Natural killer cell treated with Interleukin-12 subunit alpha and Interleukin-12 subunit beta and Interleukin-15 and Interleukin-18, amount 100 ng/mL, for 72 hours (primary cell): ENCODE measurements around the gene RNF213. TPM values are rescaled to one million over a fixed set of nuclear protein-coding genes. Genes with fewer than 3 reads are reported as not detected.
"Not testable (repeated sequence)": the region's sequence is repeated elsewhere in the genome, so short reads cannot be mapped to it uniquely, and the experiment has no call there.

ENCODE experiments used
- ATAC-seq, 2 donors: fragments of 150-1000 bp; cut with Tn5 transposase in 1 of 2; sonication (Bioruptor Pico), chemical (Tn5 transposase) in 1 of 2; 2 replicates each; pipeline ENCODE4 v1.10.0; 2021
- DNase-seq: peaks from one replicate; pipeline ENCODE4 v3.0.0; 2022; ENCODE audit warnings: low spot score
- H3K27ac Mint-ChIP-seq, 2 donors: 1 replicate in 1 of 2; 2 replicates in 1 of 2; pipeline ENCODE4 v1.8.0; 2022; ENCODE audit warnings: mixed read lengths in 2 of 2, mild to moderate bottlenecking in 1 of 2, moderate library complexity in 1 of 2
- H3K27me3 Mint-ChIP-seq, 2 donors: 1 replicate in 1 of 2; 2 replicates in 1 of 2; pipeline ENCODE4 v1.8.0; 2022; ENCODE audit warnings: mixed read lengths in 2 of 2
- H3K36me3 Mint-ChIP-seq: one replicate; pipeline ENCODE4 v1.8.0; 2022; ENCODE audit warnings: mixed read lengths
- H3K4me1 Mint-ChIP-seq, 2 donors: 1 replicate in 1 of 2; 2 replicates in 1 of 2; pipeline ENCODE4 v1.8.0; 2022; ENCODE audit warnings: low read depth in 2 of 2, mixed read lengths in 2 of 2, mild to moderate bottlenecking in 1 of 2
- H3K4me3 Mint-ChIP-seq: one replicate; pipeline ENCODE4 v1.8.0; 2022; ENCODE audit warnings: mixed read lengths
- H3K9me3 Mint-ChIP-seq: 2 replicates; pipeline ENCODE4 v1.8.0; 2022; ENCODE audit warnings: mixed read lengths
- total RNA-seq, 2 donors: library from RNA; stranded (reverse); gene quantifications; one replicate each; pipeline ENCODE4 v1.2.3, GENCODE V29; 2022

The RNF213 gene
- total RNA-seq, 2 donors from 2014 or later, result 1,259 to 2,425 TPM

DNA sequence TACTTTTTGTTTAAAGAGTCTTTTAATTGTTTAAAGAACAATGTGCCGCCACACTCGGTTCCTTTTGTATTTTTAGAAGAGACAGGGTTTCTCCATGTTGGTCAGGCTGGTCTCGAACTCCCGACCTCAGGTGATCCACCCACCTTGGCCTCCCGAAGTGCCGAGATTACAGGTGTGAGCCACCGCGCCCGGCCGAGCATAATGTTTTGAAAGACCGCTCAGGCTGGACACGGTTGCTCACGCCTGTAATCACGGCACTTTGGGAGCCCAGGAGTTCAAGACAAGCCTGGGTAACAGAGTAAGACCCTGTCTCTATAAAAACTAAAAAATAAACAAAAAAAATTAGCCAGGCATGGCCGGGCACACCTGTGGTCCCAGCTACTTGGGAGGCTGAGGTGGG lies 59.8 kb downstream of the RNF213 start:
- H3K9me3 Mint-ChIP-seq, result no peaks in the 10 kb centered on the region
- peaks cover 64% of the 10 kb centered on the region for H3K36me3 Mint-ChIP-seq
- no peaks in the 10 kb centered on the region for H3K27me3 Mint-ChIP-seq
- no peak overlapping the region for H3K4me3 Mint-ChIP-seq
- ATAC-seq (no peak), DNase-seq (no peak)
- peaks cover 41 to 45% of the 10 kb centered on the region in 2 donors for H3K4me1 Mint-ChIP-seq
- peak overlapping the region in 1 of 2 donors; percentile 18 for H3K27ac Mint-ChIP-seq

DNA sequence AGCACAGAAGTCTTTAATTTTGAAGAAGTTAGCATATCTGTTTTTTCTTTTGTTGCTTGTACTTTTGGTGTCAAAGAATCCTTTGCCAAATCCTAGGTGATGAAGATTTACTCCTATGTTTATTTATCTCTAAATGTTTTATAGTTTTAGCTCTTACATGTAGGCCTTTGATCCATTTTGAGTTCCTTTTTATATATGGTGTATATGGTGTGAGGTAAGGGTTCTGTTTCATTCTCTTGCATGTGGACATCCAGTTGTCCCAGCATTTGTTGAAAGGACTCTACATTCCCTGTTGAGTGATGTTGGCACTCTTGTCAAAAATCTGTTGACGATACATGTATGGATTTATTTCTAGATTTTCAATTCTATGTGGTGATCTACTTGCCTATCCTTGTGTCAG lies 62.2 kb downstream of the RNF213 start:
- Mint-ChIP-seq H3K27ac (peak overlapping the region; percentile 40 to 79), H3K4me1 (peaks cover 44 to 45% of the 10 kb centered on the region in 2 donors), H3K9me3 (no peaks in the 10 kb centered on the region), H3K4me3 (no peak overlapping the region), H3K36me3 (peaks cover 60% of the 10 kb centered on the region), H3K27me3 (no peaks in the 10 kb centered on the region)
- DNase-seq (no peak), ATAC-seq (no peak)

DNA sequence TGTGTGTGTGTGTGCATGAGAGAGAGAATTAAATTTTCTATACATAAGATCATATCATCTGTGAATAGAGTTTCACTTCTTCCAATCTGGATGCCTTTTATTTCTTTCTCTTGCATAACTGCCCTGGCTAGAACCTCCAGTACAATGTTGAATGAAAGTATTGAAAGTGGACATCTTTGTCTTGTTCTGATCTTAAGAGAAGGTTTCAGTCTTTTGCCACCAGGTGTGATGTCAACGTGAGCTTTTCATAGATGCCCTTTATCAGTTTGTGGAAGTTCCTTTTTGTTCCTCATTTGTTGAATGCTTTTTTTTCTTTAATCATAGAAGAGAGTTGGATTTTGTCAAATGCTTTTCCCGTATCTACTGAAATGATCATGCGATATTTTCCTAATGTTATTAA lies 63.3 kb downstream of the RNF213 start:
- Mint-ChIP-seq H3K36me3 (peaks cover 69% of the 10 kb centered on the region), H3K27me3 (no peaks in the 10 kb centered on the region), H3K4me1 (peaks cover 52 to 56% of the 10 kb centered on the region in 2 donors), H3K9me3 (no peaks in the 10 kb centered on the region), H3K27ac (peak overlapping the region; percentile 40 to 79), H3K4me3 (no peak overlapping the region)
- ATAC-seq (no peak), DNase-seq (no peak)

DNA sequence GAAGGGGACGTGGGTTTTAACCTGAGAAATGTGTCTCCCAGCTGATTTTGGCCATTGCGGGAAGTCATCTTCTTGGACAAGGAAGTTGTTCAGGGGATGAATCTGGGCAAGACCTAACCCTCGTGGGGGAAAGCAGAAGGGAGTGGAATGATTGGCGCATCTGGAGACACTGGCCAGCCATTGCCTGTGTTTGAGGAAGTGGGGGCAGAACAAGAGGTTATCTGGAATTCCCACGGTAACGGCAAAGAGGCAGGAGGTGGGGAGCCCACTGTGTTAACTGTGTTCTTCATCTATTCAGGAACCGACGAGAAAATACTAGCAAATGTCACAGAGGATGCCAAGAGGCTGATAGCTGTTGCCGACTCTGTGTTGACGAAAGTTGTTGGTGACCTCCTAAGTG lies 66.9 kb downstream of the RNF213 start:
- no peak for ATAC-seq
- Mint-ChIP-seq H3K4me1 (peaks cover 64 to 71% of the 10 kb centered on the region in 2 donors), H3K4me3 (no peak overlapping the region), H3K9me3 (no peaks in the 10 kb centered on the region), H3K27me3 (no peaks in the 10 kb centered on the region), H3K27ac (peak overlapping the region; percentile 50 to 63), H3K36me3 (peaks cover 86% of the 10 kb centered on the region)
- DNase-seq, result no peak

DNA sequence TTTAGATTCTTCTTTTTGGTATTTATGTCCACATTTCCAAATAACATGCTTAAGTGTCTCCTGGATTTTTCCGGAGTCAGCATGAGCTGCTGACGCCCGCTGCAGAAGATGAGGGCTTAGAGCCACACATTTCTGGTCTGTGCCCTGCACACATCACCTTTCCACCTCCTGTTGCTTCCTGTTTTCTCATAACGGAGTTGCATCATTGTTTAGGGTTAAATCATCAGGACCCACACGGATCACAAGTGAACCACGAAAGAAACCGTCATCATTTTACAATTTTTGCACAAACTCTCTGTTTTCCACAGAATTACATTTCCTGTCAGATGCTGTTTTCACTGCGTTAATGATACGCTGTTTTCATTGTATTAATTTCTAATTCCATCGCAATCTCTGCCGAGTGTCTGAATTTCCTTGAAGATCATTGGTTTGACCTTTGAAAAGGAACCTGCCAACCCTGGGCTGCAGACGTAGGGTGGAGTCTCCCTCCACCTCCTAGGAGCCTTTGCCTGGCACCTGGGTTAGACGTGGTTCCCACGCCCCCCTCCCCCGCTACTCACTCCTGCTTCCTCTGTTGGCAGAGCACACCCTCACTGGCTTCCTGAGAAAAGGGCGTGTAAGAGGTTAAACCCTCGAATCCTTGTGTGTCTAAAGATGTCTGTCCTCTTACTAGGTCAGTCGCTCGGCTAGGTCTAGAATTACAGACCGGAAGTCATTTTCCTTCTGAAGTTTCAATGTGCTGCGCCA lies 68.2 kb downstream of the RNF213 start:
- H3K36me3 Mint-ChIP-seq, result peaks cover 74% of the 10 kb centered on the region
- ATAC-seq, result peak; percentile 61 to 64
- H3K27me3 Mint-ChIP-seq, result no peaks in the 10 kb centered on the region
- H3K27ac Mint-ChIP-seq, result peak overlapping the region; percentile 76 to 81
- no peak for DNase-seq
- no peaks in the 10 kb centered on the region for H3K9me3 Mint-ChIP-seq
- H3K4me1 Mint-ChIP-seq, result peaks cover 59 to 62% of the 10 kb centered on the region in 2 donors
- H3K4me3 Mint-ChIP-seq, result peak overlapping the region; percentile 71

DNA sequence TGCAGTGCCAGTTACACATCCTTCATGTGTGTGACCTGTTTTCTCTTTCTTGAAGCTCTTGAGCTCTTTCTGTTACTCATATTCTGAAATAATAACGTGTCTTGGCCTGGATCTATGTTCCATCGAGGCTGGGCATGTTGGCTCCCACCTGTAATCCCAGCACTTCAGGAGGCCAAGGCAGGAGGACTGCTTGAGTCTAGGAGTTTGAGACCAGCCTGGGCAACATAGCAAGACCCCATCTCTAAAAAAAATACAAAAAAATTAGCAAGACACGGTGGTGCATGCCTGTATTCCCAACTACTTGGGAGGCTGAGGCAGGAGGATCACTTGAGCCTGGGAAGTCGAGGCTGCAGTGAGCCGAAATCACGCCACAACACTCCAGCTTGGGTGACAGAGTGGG lies 68.8 kb downstream of the RNF213 start:
- Mint-ChIP-seq H3K36me3 (peaks cover 69% of the 10 kb centered on the region), H3K4me1 (peaks cover 55 to 57% of the 10 kb centered on the region in 2 donors), H3K27ac (peak overlapping the region; percentile 76 to 81), H3K4me3 (peak overlapping the region; percentile 71)
- not testable (repeated sequence) for ATAC-seq, H3K27me3 Mint-ChIP-seq, H3K9me3 Mint-ChIP-seq, DNase-seq

DNA sequence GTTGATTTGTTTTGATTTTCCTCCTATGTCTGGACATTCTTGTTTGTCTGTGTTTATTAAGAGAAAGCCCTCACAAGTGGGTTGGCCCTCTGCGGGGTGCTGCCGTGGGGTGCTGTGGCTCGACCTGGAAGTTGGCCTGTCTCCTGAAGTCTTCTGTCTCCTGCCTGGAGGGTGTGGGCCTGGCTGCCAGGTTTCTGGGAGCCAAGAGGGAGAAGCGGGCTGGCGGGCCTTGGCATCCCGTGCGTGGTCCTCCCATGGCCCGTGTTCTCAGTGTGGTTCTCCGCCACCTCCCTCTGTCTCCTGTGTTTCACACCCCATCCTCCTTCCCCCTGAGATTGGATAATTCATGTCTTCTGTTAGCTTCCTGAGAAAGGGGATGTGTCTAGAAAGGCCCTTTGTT lies 69.6 kb downstream of the RNF213 start:
- Mint-ChIP-seq H3K4me1 (peaks cover 51 to 54% of the 10 kb centered on the region in 2 donors), H3K27me3 (no peaks in the 10 kb centered on the region), H3K27ac (peak overlapping the region; percentile 69 to 76), H3K4me3 (peak overlapping the region; percentile 7), H3K36me3 (peaks cover 65% of the 10 kb centered on the region), H3K9me3 (no peaks in the 10 kb centered on the region)
- DNase-seq, result no peak
- no peak for ATAC-seq

DNA sequence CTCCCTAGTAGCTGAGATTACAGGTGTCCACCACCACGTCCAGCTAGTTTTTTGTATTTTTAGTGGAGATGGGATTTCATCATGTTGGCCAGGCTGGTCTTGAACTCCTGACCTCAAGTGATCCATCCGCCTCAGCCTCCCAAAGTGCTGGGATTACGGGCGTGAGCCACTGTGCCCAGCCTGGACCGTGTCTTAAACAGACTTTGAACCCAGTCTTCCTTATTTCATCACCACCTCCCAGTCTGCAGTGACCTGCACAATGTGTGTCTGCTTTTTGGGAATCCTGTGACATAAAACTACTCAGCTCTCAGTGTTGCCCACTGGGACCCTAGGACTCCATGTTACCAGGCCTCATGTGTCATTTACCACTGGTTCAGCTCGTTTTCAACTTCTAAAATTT lies 70.3 kb downstream of the RNF213 start:
- H3K36me3 Mint-ChIP-seq, result peaks cover 67% of the 10 kb centered on the region
- not testable (repeated sequence) for H3K4me3 Mint-ChIP-seq, ATAC-seq, H3K9me3 Mint-ChIP-seq, H3K27me3 Mint-ChIP-seq, DNase-seq
- peaks cover 54 to 55% of the 10 kb centered on the region in 2 donors for H3K4me1 Mint-ChIP-seq
- H3K27ac Mint-ChIP-seq, result peak overlapping the region; percentile 76 to 79

DNA sequence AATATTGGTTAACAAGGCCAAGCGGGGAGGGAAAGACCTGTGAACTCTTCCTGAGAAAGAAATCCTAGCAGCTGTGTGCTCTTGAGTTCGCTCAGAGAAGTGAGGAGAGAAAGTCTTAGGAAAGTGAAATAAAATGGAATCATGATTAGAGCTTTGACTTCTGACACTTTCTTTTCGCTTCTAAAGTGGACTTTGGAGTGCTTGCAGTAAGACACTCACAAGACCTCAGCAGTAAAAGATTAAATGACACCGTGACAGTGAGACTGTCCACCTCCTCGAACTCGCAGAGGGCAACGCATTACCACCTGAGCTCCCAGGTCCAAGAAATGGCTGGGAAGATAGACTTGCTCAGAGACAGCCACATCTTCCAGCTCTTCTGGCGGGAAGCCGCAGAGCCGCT lies 71.2 kb downstream of the RNF213 start:
- Mint-ChIP-seq H3K36me3 (peaks cover 61% of the 10 kb centered on the region), H3K4me1 (peaks cover 47 to 51% of the 10 kb centered on the region in 2 donors), H3K27me3 (no peaks in the 10 kb centered on the region), H3K4me3 (no peak overlapping the region), H3K9me3 (no peaks in the 10 kb centered on the region), H3K27ac (peak overlapping the region; percentile 76 to 79)
- DNase-seq (no peak), ATAC-seq (no peak)

DNA sequence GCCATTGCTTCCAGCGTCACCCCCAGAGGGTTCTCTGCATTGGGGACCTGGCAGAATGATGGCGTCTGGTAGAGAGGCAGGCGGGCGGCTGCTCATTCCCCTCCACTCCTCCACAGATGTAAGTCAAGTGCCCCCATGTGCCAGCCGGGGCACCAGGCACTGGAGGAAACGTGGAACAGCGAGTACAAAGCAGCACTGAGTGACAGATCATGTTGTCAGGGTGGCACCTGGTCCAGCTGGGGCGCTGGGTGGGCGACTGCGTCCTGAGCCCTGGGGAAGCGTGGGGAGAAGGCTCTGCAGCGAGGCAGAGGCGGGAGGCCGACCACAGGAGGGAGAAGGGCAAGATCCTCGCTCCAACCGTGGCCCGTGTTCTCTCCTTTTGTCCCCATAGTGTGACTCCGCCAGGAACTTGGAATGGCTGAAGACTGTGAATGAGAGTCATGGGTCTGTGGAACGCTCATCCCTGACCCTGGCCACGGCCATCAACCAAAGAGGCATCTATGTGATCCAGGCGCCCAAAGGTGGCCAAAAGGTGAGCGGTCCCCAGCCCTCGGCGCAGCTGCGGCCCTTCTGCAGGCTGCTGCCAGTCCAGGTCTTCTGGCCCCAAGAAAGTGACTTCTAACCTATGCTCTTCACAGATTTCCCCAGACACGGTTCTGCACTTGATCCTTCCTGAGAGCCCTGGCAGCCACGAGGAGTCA lies 76.7 kb downstream of the RNF213 start:
- Mint-ChIP-seq H3K36me3 (peaks cover 25% of the 10 kb centered on the region), H3K4me1 (peaks cover 9 to 13% of the 10 kb centered on the region in 2 donors), H3K27me3 (no peaks in the 10 kb centered on the region), H3K9me3 (no peaks in the 10 kb centered on the region), H3K27ac (peak overlapping the region in 1 of 2 donors; percentile 12), H3K4me3 (no peak overlapping the region)
- ATAC-seq (no peak), DNase-seq (no peak)

DNA sequence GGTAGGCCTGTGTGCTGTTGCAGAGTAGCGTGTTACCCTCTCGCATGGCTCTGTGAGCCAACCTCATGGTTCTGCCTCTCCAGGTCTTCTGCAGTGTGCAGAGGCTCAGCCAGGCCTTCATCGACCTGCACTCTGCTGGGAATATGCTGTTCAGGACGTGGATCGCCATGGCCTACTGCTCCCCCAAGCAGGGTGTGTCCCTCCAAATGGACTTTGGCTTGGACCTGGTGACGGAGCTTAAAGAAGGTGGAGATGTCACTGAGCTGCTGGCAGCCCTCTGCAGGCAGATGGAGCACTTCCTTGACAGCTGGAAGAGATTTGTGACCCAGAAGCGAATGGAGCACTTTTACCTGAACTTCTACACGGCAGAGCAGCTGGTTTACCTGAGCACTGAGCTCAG lies 78.5 kb downstream of the RNF213 start:
- ATAC-seq, result peak; percentile 21 to 39
- H3K9me3 Mint-ChIP-seq, result no peaks in the 10 kb centered on the region
- peaks cover 33% of the 10 kb centered on the region for H3K36me3 Mint-ChIP-seq

DNA sequence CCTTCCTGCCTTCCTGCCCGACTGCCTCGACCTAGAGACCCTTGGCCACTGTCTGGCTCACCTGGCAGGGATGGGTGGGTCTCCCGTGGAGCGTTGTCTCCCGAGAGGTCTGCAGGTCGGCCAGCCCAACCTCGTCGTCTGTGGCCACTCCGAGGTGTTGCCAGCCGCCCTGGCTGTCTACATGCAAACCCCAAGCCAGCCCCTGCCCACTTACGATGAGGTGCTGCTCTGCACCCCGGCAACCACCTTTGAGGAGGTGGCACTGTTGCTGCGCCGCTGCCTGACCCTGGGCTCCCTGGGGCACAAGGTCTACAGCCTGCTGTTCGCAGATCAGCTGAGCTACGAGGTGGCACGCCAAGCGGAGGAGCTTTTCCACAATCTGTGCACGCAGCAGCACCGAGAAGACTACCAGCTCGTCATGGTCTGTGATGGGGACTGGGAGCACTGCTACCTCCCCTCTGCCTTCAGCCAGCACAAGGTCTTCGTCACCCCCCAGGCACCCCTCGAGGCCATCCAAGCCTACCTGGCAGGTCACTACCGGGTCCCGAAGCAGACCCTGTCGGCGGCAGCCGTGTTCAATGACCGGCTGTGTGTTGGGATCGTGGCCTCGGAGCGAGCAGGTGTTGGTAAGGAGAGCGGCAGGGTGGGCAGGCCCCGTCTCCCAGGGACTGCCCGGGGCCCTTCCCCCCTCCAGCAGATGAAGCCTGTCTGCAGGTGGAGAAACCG lies 79.2 kb downstream of the RNF213 start:
- DNase-seq (no peak), ATAC-seq (peak; percentile 21 to 29)
- no peak overlapping the region for H3K4me3 Mint-ChIP-seq
- H3K27ac Mint-ChIP-seq, result no peak overlapping the region
- no peaks in the 10 kb centered on the region for H3K27me3 Mint-ChIP-seq
- peaks cover 9 to 18% of the 10 kb centered on the region in 2 donors for H3K4me1 Mint-ChIP-seq
- no peaks in the 10 kb centered on the region for H3K9me3 Mint-ChIP-seq
- peaks cover 41% of the 10 kb centered on the region for H3K36me3 Mint-ChIP-seq

More for the DNA sequence above, 78.5 kb downstream of the RNF213 start:
- Mint-ChIP-seq H3K27me3 (no peaks in the 10 kb centered on the region), H3K4me1 (peaks cover 9 to 14% of the 10 kb centered on the region in 2 donors), H3K4me3 (no peak overlapping the region), H3K27ac (no peak overlapping the region)
- no peak for DNase-seq

DNA sequence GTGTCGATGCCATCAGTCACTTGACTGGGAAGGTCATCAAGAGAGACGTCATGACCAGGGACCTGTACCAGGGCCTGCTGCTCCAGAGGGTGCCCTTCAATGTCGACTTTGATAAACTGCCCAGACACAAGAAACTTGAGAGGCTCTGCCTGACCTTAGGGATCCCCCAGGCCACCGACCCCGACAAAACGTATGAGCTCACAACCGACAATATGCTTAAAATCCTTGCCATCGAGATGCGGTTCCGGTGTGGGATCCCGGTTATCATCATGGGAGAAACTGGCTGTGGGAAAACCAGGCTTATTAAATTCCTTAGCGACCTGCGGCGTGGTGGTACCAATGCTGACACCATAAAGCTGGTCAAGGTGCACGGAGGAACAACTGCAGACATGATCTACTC lies 84.7 kb downstream of the RNF213 start:
- DNase-seq (no peak), ATAC-seq (no peak)
- Mint-ChIP-seq H3K4me1 (peaks cover 28 to 32% of the 10 kb centered on the region in 2 donors), H3K36me3 (peaks cover 54% of the 10 kb centered on the region), H3K9me3 (no peaks in the 10 kb centered on the region), H3K27me3 (no peaks in the 10 kb centered on the region), H3K4me3 (no peak overlapping the region), H3K27ac (no peak overlapping the region)
